ENCODE results near the gene CD28.

DNA sequence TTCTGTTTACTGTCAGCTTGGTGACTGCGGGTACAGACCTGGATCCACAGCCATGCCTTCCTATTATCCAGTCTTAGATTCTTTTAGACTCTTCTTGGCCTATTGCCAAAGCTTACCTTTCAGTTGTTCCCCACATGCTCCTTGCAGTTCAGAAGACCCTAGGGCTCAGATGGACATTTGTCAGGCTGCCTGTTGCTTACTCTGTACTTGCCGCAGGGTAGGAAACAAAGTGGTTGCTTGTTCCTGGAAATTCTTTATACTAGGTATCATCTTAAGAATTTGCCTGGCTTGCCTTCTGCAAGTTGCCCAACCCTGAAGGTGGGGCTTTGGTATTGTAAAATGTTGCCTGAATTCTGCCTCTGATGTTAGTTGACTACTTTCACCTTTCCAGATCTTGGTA lies 24.4 kb downstream of the CD28 start:
- TF ChIP-seq NR3C1 (IDR thresholded peaks at IDR 0.05) (no peak), EP300 (IDR thresholded peaks at IDR 0.05) (no peak), EHF (CRISPR knock-in tag; IDR thresholded peaks at IDR 0.05) (no peak), ZNF302 (CRISPR knock-in tag; IDR thresholded peaks at IDR 0.05) (no peak), CEBPB (IDR thresholded peaks at IDR 0.05) (no peak), RAD21 (conservative IDR thresholded peaks at IDR 0.05 in 1 of 2, IDR thresholded peaks at IDR 0.05 in 1 of 2) (no peak), POLR2A (IDR thresholded peaks at IDR 0.05; ENCODE audit: low read length) (no peak), RCOR1 (IDR thresholded peaks at IDR 0.05; ENCODE audit: low read depth, low read length) (no peak), RNF2 (IDR thresholded peaks at IDR 0.05; ENCODE audit: borderline replicate concordance, low read depth) (no peak)
- TF ChIP-seq, protein P1, sequence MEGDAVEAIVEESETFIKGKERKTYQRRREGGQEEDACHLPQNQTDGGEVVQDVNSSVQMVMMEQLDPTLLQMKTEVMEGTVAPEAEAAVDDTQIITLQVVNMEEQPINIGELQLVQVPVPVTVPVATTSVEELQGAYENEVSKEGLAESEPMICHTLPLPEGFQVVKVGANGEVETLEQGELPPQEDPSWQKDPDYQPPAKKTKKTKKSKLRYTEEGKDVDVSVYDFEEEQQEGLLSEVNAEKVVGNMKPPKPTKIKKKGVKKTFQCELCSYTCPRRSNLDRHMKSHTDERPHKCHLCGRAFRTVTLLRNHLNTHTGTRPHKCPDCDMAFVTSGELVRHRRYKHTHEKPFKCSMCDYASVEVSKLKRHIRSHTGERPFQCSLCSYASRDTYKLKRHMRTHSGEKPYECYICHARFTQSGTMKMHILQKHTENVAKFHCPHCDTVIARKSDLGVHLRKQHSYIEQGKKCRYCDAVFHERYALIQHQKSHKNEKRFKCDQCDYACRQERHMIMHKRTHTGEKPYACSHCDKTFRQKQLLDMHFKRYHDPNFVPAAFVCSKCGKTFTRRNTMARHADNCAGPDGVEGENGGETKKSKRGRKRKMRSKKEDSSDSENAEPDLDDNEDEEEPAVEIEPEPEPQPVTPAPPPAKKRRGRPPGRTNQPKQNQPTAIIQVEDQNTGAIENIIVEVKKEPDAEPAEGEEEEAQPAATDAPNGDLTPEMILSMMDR (IDR thresholded peaks at IDR 0.05) = no peak
